Measurements from ENCODE around the gene SCRT2. TPM values are rescaled to one million over a fixed set of nuclear protein-coding genes. Genes with fewer than 3 reads are reported as not detected.

Gene SCRT2
- total and polyA plus RNA-seq, 12 donors, result not detected

DNA sequence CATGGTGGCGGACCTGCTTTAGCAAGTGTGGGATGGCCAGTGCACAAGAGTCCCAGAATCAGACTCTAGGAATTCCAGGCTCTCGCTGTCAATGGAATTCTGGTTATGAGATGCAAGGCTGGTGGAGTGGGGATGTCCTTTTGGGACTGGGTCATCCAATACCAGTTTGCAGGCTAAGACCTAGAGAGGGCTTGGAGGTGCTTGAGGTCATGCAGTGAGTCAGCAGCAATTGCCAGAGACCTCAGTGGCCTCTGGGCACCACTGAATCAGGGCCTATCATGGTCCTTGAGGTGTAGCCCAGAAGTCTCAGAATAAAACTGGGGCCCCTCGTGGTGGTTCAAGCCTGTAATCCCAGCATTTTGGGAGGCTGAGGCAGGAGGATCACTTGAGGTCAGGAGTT lies 1.4 kb upstream of the SCRT2 start:
- intact Hi-C loops (cut with DNase I), result no loop called here
- Histone ChIP-seq H3K27me3 (peaks cover 32% of the 10 kb centered on the region), H3K4me3 (no peak overlapping the region), H3K36me3 (replicated peaks in 1 of 2) (no peaks in the 10 kb centered on the region), H3K9me3 (replicated peaks in 1 of 3) (no peaks in the 10 kb centered on the region), H3K27ac (no peak overlapping the region), H3K4me1 (replicated peaks in 1 of 2) (peaks cover 0 to 12% of the 10 kb centered on the region in 2 donors)
- WGBS, 4 donors, result 44 to 67% (median 52%) methylated on average over 1 to 3 of the region's 3 CpGs
- TF ChIP-seq CTCF (IDR thresholded peaks at IDR 0.05) (no peak), POLR2A (IDR thresholded peaks at IDR 0.05) (no peak)
- DNase-seq, result no peak

GRCh38 chr20:676315-676937 lies 824 bp upstream of the SCRT2 start:
- peaks cover 0 to 12% of the 10 kb centered on the region in 2 donors for H3K4me1 ChIP-seq (replicated peaks in 1 of 2)
- H3K27ac ChIP-seq, result no peak overlapping the region
- intact Hi-C loops (cut with DNase I), result no loop called here
- no peaks in the 10 kb centered on the region for H3K9me3 ChIP-seq (replicated peaks in 1 of 3)
- DNase-seq, result peak in 3 of 7 donors; percentile 32 to 46 (median 40)
- no peaks in the 10 kb centered on the region for H3K36me3 ChIP-seq (replicated peaks in 1 of 2)
- TF ChIP-seq CTCF (IDR thresholded peaks at IDR 0.05) (no peak), POLR2A (IDR thresholded peaks at IDR 0.05) (no peak)
- H3K27me3 ChIP-seq, result peaks cover 28% of the 10 kb centered on the region
- WGBS, 4 donors, result 2 to 4% (median 2%) methylated on average over 19 to 23 of the region's 24 CpGs
- no peak overlapping the region for H3K4me3 ChIP-seq

DNA sequence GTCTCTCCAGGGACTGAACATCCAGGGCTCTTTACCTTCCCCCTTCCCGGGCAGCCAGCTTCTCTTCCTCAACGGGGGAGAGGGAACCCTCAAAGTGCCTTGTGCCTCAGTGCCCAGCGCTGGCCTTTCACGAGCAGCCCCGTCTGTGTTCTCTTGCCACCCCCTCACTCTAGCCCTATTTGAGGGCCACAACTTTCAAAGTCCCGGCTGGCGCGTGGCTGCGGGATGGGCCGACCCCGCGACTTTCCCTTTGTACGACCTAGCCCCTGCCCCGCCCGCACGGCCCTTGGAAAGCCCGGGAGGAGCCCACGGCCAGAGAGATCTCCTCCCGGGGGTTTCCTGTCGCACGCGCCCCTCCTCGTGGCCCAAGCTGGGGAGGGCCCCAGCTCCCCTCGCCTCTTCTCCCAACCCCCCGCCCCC lies 559 bp downstream of the SCRT2 start:
- no peak overlapping the region for H3K27ac ChIP-seq
- H3K4me1 ChIP-seq (replicated peaks in 1 of 2), result peaks cover 0 to 12% of the 10 kb centered on the region in 2 donors
- DNase-seq, result no peak
- intact Hi-C loops (cut with DNase I), result no loop called here
- no peak for TF ChIP-seq POLR2A (IDR thresholded peaks at IDR 0.05)
- TF ChIP-seq CTCF (IDR thresholded peaks at IDR 0.05), result no peak
- H3K9me3 ChIP-seq (replicated peaks in 1 of 3), result no peaks in the 10 kb centered on the region
- H3K27me3 ChIP-seq, result peaks cover 21% of the 10 kb centered on the region
- H3K36me3 ChIP-seq (replicated peaks in 1 of 2), result no peaks in the 10 kb centered on the region
- 6 to 9% (median 7%) methylated on average over 5 to 25 of the region's 25 CpGs for WGBS, 4 donors
- H3K4me3 ChIP-seq, result no peak overlapping the region

- Histone ChIP-seq H3K36me3 (replicated peaks in 1 of 2) (no peaks in the 10 kb centered on the region), H3K27me3 (peaks cover 12% of the 10 kb centered on the region), H3K9me3 (replicated peaks in 1 of 3) (no peaks in the 10 kb centered on the region), H3K4me3 (no peak overlapping the region), H3K27ac (no peak overlapping the region), H3K4me1 (replicated peaks in 1 of 2) (peaks cover 0 to 12% of the 10 kb centered on the region in 2 donors)
- no peak for DNase-seq
- TF ChIP-seq CTCF (IDR thresholded peaks at IDR 0.05), result no peak
- no peak for TF ChIP-seq POLR2A (IDR thresholded peaks at IDR 0.05)
- intact Hi-C loops (cut with DNase I), result no loop called here
- WGBS, 4 donors, result 52 to 61% (median 58%) methylated on average over 3 of the region's 3 CpGs
Measured at GRCh38 chr20:673603-674001, 2.0 kb downstream of the SCRT2 start.
